ENCODE results near the gene GRIP1. TPM values are rescaled to one million over a fixed set of nuclear protein-coding genes. Genes with fewer than 3 reads are reported as not detected.

The GRIP1 gene
- total and polyA plus RNA-seq, 2 experiments from 2014 or later, result 5.1 to 13.7 TPM

DNA sequence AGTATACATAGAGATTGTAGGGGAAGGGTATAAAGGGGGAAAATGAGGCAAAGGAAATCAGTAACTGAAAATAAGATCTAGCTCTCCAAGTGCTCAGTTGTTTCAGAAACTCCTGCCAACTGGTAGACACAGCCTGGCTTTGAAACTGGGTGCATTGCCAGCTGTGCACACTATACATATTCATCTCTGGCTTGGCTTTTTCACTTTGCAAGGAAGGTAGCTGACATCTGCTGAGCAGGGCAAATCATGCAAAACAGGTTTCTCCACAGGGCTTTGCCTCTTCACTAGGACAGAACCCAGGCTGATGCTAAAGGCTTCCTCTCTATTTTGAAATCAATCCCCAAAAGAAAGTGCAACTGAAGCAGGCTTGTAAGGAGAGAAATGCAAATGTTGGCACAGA lies 275.1 kb downstream of the GRIP1 start:
- no peaks in the 10 kb centered on the region for H3K27me3 ChIP-seq (ENCODE audit: insufficient read depth)
- H3K27ac ChIP-seq (ENCODE audit: low read depth), result no peak overlapping the region
- H3F3A ChIP-seq (replicated peaks; ENCODE audit: low read depth), result no peaks in the 10 kb centered on the region
- Mint-ChIP-seq H3K4me1 (peaks cover 31% of the 10 kb centered on the region), H3K27me3 (ENCODE audit: insufficient read depth, low read depth, poor library complexity) (peaks cover 2% of the 10 kb centered on the region), H3K9me3 (no peaks in the 10 kb centered on the region), H3K27ac (peak overlapping the region; percentile 83), H3K36me3 (ENCODE audit: low read depth) (no peaks in the 10 kb centered on the region), H3K4me3 (no peak overlapping the region)
- DNase-seq (ENCODE audit: low spot score), result peak; percentile 22
- no peaks in the 10 kb centered on the region for H3K9me2 ChIP-seq (ENCODE audit: insufficient read depth)
- H3K79me2 ChIP-seq (replicated peaks; ENCODE audit: insufficient read depth), result no peaks in the 10 kb centered on the region
- TF ChIP-seq CREB1 (CRISPR knock-in tag; IDR thresholded peaks at IDR 0.05; ENCODE audit: low read depth) (no peak), POLR2AphosphoS5 (IDR thresholded peaks at IDR 0.05; ENCODE audit: low read depth) (no peak), NANOG (IDR thresholded peaks at IDR 0.05; ENCODE audit: borderline replicate concordance) (no peak), ZNF114 (CRISPR knock-in tag; IDR thresholded peaks at IDR 0.05) (no peak), EZH2 (IDR thresholded peaks at IDR 0.05; ENCODE audit: low read depth, unreplicated experiment) (no peak)
- TF ChIP-seq, protein P1, sequence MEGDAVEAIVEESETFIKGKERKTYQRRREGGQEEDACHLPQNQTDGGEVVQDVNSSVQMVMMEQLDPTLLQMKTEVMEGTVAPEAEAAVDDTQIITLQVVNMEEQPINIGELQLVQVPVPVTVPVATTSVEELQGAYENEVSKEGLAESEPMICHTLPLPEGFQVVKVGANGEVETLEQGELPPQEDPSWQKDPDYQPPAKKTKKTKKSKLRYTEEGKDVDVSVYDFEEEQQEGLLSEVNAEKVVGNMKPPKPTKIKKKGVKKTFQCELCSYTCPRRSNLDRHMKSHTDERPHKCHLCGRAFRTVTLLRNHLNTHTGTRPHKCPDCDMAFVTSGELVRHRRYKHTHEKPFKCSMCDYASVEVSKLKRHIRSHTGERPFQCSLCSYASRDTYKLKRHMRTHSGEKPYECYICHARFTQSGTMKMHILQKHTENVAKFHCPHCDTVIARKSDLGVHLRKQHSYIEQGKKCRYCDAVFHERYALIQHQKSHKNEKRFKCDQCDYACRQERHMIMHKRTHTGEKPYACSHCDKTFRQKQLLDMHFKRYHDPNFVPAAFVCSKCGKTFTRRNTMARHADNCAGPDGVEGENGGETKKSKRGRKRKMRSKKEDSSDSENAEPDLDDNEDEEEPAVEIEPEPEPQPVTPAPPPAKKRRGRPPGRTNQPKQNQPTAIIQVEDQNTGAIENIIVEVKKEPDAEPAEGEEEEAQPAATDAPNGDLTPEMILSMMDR (conservative IDR thresholded peaks at IDR 0.05; ENCODE audit: low read depth in 2 of 2), result no peak
- TF ChIP-seq, protein P2, sequence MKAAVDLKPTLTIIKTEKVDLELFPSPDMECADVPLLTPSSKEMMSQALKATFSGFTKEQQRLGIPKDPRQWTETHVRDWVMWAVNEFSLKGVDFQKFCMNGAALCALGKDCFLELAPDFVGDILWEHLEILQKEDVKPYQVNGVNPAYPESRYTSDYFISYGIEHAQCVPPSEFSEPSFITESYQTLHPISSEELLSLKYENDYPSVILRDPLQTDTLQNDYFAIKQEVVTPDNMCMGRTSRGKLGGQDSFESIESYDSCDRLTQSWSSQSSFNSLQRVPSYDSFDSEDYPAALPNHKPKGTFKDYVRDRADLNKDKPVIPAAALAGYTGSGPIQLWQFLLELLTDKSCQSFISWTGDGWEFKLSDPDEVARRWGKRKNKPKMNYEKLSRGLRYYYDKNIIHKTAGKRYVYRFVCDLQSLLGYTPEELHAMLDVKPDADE (IDR thresholded peaks at IDR 0.05), result no peak
- TF ChIP-seq, protein P3, sequence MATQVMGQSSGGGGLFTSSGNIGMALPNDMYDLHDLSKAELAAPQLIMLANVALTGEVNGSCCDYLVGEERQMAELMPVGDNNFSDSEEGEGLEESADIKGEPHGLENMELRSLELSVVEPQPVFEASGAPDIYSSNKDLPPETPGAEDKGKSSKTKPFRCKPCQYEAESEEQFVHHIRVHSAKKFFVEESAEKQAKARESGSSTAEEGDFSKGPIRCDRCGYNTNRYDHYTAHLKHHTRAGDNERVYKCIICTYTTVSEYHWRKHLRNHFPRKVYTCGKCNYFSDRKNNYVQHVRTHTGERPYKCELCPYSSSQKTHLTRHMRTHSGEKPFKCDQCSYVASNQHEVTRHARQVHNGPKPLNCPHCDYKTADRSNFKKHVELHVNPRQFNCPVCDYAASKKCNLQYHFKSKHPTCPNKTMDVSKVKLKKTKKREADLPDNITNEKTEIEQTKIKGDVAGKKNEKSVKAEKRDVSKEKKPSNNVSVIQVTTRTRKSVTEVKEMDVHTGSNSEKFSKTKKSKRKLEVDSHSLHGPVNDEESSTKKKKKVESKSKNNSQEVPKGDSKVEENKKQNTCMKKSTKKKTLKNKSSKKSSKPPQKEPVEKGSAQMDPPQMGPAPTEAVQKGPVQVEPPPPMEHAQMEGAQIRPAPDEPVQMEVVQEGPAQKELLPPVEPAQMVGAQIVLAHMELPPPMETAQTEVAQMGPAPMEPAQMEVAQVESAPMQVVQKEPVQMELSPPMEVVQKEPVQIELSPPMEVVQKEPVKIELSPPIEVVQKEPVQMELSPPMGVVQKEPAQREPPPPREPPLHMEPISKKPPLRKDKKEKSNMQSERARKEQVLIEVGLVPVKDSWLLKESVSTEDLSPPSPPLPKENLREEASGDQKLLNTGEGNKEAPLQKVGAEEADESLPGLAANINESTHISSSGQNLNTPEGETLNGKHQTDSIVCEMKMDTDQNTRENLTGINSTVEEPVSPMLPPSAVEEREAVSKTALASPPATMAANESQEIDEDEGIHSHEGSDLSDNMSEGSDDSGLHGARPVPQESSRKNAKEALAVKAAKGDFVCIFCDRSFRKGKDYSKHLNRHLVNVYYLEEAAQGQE (IDR thresholded peaks at IDR 0.05; ENCODE audit: unreplicated experiment), result no peak
- H3K4me3 ChIP-seq, result no peak overlapping the region
- no peak overlapping the region for H2AFZ ChIP-seq
- H4K20me1 ChIP-seq (replicated peaks; ENCODE audit: insufficient read depth), result no peaks in the 10 kb centered on the region
- peaks cover 28% of the 10 kb centered on the region for H3K4me1 ChIP-seq (ENCODE audit: insufficient read depth)
- H3K36me3 ChIP-seq (ENCODE audit: insufficient read depth), result no peaks in the 10 kb centered on the region
- no peak overlapping the region for H3K4me2 ChIP-seq
- ATAC-seq, result peak; percentile 76

DNA sequence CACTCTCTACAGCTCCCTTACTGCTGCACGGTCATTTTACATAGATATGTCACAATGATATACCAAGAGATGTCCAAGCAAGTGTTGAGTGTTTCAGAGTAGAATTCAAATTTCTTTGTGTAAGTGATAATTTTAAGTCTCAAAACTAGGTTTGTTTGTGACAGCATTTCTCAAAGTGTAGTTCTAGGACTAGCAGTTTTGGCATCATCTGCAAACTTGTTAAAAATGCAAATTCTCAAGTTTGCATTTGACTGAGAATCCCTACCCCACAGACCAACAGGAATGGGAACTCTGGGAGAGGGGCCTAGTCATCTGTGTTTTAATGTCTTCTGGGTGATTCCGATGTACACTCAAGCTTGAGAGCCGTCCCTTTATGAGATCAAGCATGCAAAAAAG lies 279.0 kb downstream of the GRIP1 start:
- Histone ChIP-seq H3K4me2 (peak overlapping the region; percentile 37; the same call in 1 of the 2 replicates), H3K4me3 (no peak overlapping the region), H3K27ac (ENCODE audit: low read depth) (no peak overlapping the region), H3K27me3 (ENCODE audit: insufficient read depth) (no peaks in the 10 kb centered on the region), H3K79me2 (replicated peaks; ENCODE audit: insufficient read depth) (no peaks in the 10 kb centered on the region), H3K4me1 (ENCODE audit: insufficient read depth) (peaks cover 22% of the 10 kb centered on the region), H4K20me1 (replicated peaks; ENCODE audit: insufficient read depth) (no peaks in the 10 kb centered on the region), H3K36me3 (ENCODE audit: insufficient read depth) (no peaks in the 10 kb centered on the region), H3K9me2 (ENCODE audit: insufficient read depth) (0 out of 2 replicates have a peak, but pooled peaks cover 11% of the 10 kb centered on the region), H2AFZ (no peak overlapping the region), H3F3A (replicated peaks; ENCODE audit: low read depth) (no peaks in the 10 kb centered on the region)
- H3K4me1 Mint-ChIP-seq, result peaks cover 24% of the 10 kb centered on the region
- no peak for DNase-seq (ENCODE audit: low spot score)
- no peaks in the 10 kb centered on the region for H3K27me3 Mint-ChIP-seq (ENCODE audit: insufficient read depth, low read depth, poor library complexity)
- no peak overlapping the region for H3K4me3 Mint-ChIP-seq
- H3K27ac Mint-ChIP-seq, result no peak overlapping the region
- no peaks in the 10 kb centered on the region for H3K36me3 Mint-ChIP-seq (ENCODE audit: low read depth)
- H3K9me3 Mint-ChIP-seq, result no peaks in the 10 kb centered on the region
- ATAC-seq, result no peak
- TF ChIP-seq, protein P3 (IDR thresholded peaks at IDR 0.05; ENCODE audit: unreplicated experiment), result no peak
- TF ChIP-seq EZH2 (IDR thresholded peaks at IDR 0.05; ENCODE audit: low read depth, unreplicated experiment) (no peak), EZH2phosphoT487 (IDR thresholded peaks at IDR 0.05; ENCODE audit: unreplicated experiment) (no peak)
